IMR-90 (cell line): ENCODE data around the gene UNK. TPM values are rescaled to one million over a fixed set of nuclear protein-coding genes. Genes with fewer than 3 reads are reported as not detected.

Experiments used
- ATAC-seq: fragments of 200-7000 bp; cut with Tn5 transposase; 2 replicates; pipeline ENCODE4 v1.9.1; 2020; ENCODE audit warnings: low read depth, mild to moderate bottlenecking, moderate library complexity
- BruUV-seq: library from RNA; stranded (reverse); fragments of 400-500 nt; replicated peaks from 2 replicates; lab custom pipeline; 2021; lab: Mats Ljungman, UMichigan
- CTCF ChIA-PET: fragments of 300-600 bp; formaldehyde crosslinking; extraction: SDS; loops from one replicate; lab custom pipeline; 2021; ENCODE audit warnings: antibody characterized with exemption; lab: Yijun Ruan, JAX
- POLR2A ChIA-PET: fragments of 300-600 bp; sonication (Branson Sonifier 250); formaldehyde crosslinking; loops from one replicate; lab custom pipeline; 2022; ENCODE audit warnings: antibody characterized with exemption; ENCODE audit not compliant: unreplicated experiment; lab: Charles Lee
- DNase-seq: peaks from one replicate; pipeline ENCODE4 v3.0.0; 2013
- H2AFZ ChIP-seq: replicated peaks from 2 replicates; pipeline ENCODE3; 2013; ENCODE audit warnings: low read length, mild to moderate bottlenecking; ENCODE audit not compliant: poor library complexity
- H2AK5ac ChIP-seq: 2 replicates; pipeline ENCODE4 v1.6.1; 2013; ENCODE audit warnings: low read depth, low read length, inconsistent platforms
- H2AK9ac ChIP-seq: replicated peaks from 2 replicates; pipeline ENCODE3; 2013; ENCODE audit warnings: mild to moderate bottlenecking, low read depth, low read length, moderate library complexity; ENCODE audit not compliant: poor library complexity
- H2BK120ac ChIP-seq: 2 replicates; pipeline ENCODE4 v1.6.1; 2013; ENCODE audit warnings: low read depth, low read length, inconsistent platforms
- H2BK15ac ChIP-seq: 3 replicates; pipeline ENCODE4 v1.6.1; 2013; ENCODE audit warnings: low read depth, low read length, inconsistent platforms
- H2BK20ac ChIP-seq: 2 replicates; pipeline ENCODE4 v1.6.1; 2013; ENCODE audit warnings: low read depth, mild to moderate bottlenecking, inconsistent platforms, low read length, moderate library complexity
- H2BK5ac ChIP-seq: 2 replicates; pipeline ENCODE4 v1.6.1; 2013; ENCODE audit warnings: mild to moderate bottlenecking, low read depth, low read length, inconsistent platforms; ENCODE audit not compliant: poor library complexity, severe bottlenecking
- H3K14ac ChIP-seq: replicated peaks from 2 replicates; pipeline ENCODE4 v1.6.1; 2013; ENCODE audit warnings: low read depth, low read length, inconsistent platforms
- H3K18ac ChIP-seq: 2 replicates; pipeline ENCODE4 v1.6.1; 2013; ENCODE audit warnings: low read depth, low read length, control low read depth
- H3K23ac ChIP-seq: 2 replicates; pipeline ENCODE4 v1.6.1; 2013; ENCODE audit warnings: low read depth, low read length, inconsistent platforms
- H3K27ac ChIP-seq: 2 replicates; pipeline ENCODE4 v1.5.1; 2013; ENCODE audit warnings: mild to moderate bottlenecking, control low read depth, low read length; ENCODE audit not compliant: insufficient read depth
- H3K27me3 ChIP-seq: 2 replicates; pipeline ENCODE4 v1.6.1; 2013; ENCODE audit warnings: low read length; ENCODE audit not compliant: control insufficient read depth, insufficient read depth
- H3K36me3 ChIP-seq: 2 replicates; pipeline ENCODE4 v1.6.1; 2013; ENCODE audit warnings: low read length, mixed read lengths; ENCODE audit not compliant: control insufficient read depth, insufficient read depth
- H3K4ac ChIP-seq: 2 replicates; pipeline ENCODE4 v1.6.1; 2013; ENCODE audit warnings: low read depth, low read length, inconsistent platforms
- H3K4me1 ChIP-seq: 2 replicates; pipeline ENCODE4 v1.6.1; 2013; ENCODE audit warnings: low read length, mixed read lengths; ENCODE audit not compliant: control insufficient read depth, insufficient read depth
- H3K4me2 ChIP-seq: 2 replicates; pipeline ENCODE4 v1.6.1; 2013; ENCODE audit warnings: low read depth, mild to moderate bottlenecking, control low read depth, low read length, moderate library complexity
- H3K4me3 ChIP-seq: 2 replicates; pipeline ENCODE4 v1.5.1; 2013; ENCODE audit warnings: low read depth, mild to moderate bottlenecking, control low read depth, low read length, moderate library complexity; ENCODE audit not compliant: insufficient read depth
- H3K56ac ChIP-seq: 2 replicates; pipeline ENCODE4 v1.6.1; 2013; ENCODE audit warnings: low read length, inconsistent platforms; ENCODE audit not compliant: insufficient read depth; ENCODE audit errors: extremely low read depth
- H3K79me1 ChIP-seq, 2 experiments: 2 replicates each; pipeline ENCODE4 v1.6.1; 2013; ENCODE audit warnings: low read length in 2 of 2, inconsistent platforms in 1 of 2, low read depth in 1 of 2
- H3K9ac ChIP-seq: 2 replicates; pipeline ENCODE4 v1.6.1; 2013; ENCODE audit warnings: low read depth, low read length, control low read depth
- H3K9me1 ChIP-seq: 2 replicates; pipeline ENCODE4 v1.6.1; 2013; ENCODE audit warnings: low read length, inconsistent platforms; ENCODE audit not compliant: insufficient read depth
- H3K9me3 ChIP-seq: 2 replicates; pipeline ENCODE4 v1.6.1; 2013; ENCODE audit warnings: low read length; ENCODE audit not compliant: control insufficient read depth, insufficient read depth
- H4K20me1 ChIP-seq: 2 replicates; pipeline ENCODE4 v1.6.1; 2013; ENCODE audit warnings: low read length, inconsistent platforms; ENCODE audit not compliant: insufficient read depth
- H4K5ac ChIP-seq: 2 replicates; pipeline ENCODE4 v1.6.1; 2013; ENCODE audit warnings: mild to moderate bottlenecking, low read depth, low read length, control low read depth
- H4K8ac ChIP-seq, 2 experiments: 2 replicates each; pipeline ENCODE4 v1.6.1; 2013; ENCODE audit warnings: low read depth in 2 of 2, low read length in 2 of 2, control low read depth in 1 of 2, inconsistent platforms in 1 of 2
- H4K91ac ChIP-seq: 2 replicates; pipeline ENCODE4 v1.6.1; 2013; ENCODE audit warnings: low read depth, low read length, inconsistent platforms; ENCODE audit not compliant: insufficient read depth
- BHLHE40 ChIP-seq: fragments of 150-350 bp; IDR thresholded peaks from 2 replicates; pipeline ENCODE4 v1.6.1; 2016; ENCODE audit warnings: mild to moderate bottlenecking, low read depth, low read length
- CEBPB ChIP-seq: IDR thresholded peaks from 2 replicates; pipeline ENCODE4 v1.6.1; 2012; ENCODE audit warnings: low read depth, low read length, improper control_type of control experiment
- CHD1 ChIP-seq: IDR thresholded peaks from 2 replicates; pipeline ENCODE4 v1.6.1; 2012; ENCODE audit warnings: low read depth, low read length, improper control_type of control experiment
- CTCF ChIP-seq: conservative IDR thresholded peaks from 2 replicates; pipeline ENCODE4 v1.5.1; 2012; ENCODE audit warnings: mild to moderate bottlenecking, low read depth, low read length, improper control_type of control experiment
- ELK1 ChIP-seq: fragments of 150-350 bp; IDR thresholded peaks from 2 replicates; pipeline ENCODE4 v1.6.1; 2016; ENCODE audit warnings: low read depth, mild to moderate bottlenecking, low read length, moderate library complexity, borderline replicate concordance
- FOS ChIP-seq: fragments of 150-350 bp; IDR thresholded peaks from 2 replicates; pipeline ENCODE4 v1.6.1; 2016; ENCODE audit warnings: low read depth, low read length
- MAFK ChIP-seq: IDR thresholded peaks from 2 replicates; pipeline ENCODE4 v1.6.1; 2012; ENCODE audit warnings: low read depth, low read length, improper control_type of control experiment
- MAZ ChIP-seq: IDR thresholded peaks from 2 replicates; pipeline ENCODE4 v1.6.1; 2012; ENCODE audit warnings: low read depth, mild to moderate bottlenecking, low read length, improper control_type of control experiment, moderate library complexity, borderline replicate concordance
- MXI1 ChIP-seq: IDR thresholded peaks from 2 replicates; pipeline ENCODE4 v1.6.1; 2012; ENCODE audit warnings: low read depth, mild to moderate bottlenecking, low read length, moderate library complexity, borderline replicate concordance
- NFE2L2 ChIP-seq: fragments of 150-350 bp; IDR thresholded peaks from 2 replicates; pipeline ENCODE4 v1.6.1; 2016; ENCODE audit warnings: low read depth, mild to moderate bottlenecking, low read length
- POLR2A ChIP-seq: IDR thresholded peaks from 2 replicates; pipeline ENCODE4 v1.6.1; 2012; ENCODE audit warnings: mild to moderate bottlenecking, low read depth, low read length
- RAD21 ChIP-seq: IDR thresholded peaks from 2 replicates; pipeline ENCODE4 v1.6.1; 2012; ENCODE audit warnings: low read length, improper control_type of control experiment
- RCOR1 ChIP-seq: IDR thresholded peaks from 2 replicates; pipeline ENCODE4 v1.6.1; 2012; ENCODE audit warnings: mild to moderate bottlenecking, low read length, improper control_type of control experiment; ENCODE audit not compliant: insufficient replicate concordance
- RFX5 ChIP-seq: IDR thresholded peaks from 2 replicates; pipeline ENCODE4 v1.8.0; 2012; ENCODE audit warnings: low read depth, mild to moderate bottlenecking, low read length, moderate library complexity
- SMC3 ChIP-seq: fragments of 150-350 bp; IDR thresholded peaks from 2 replicates; pipeline ENCODE4 v1.6.1; 2016; ENCODE audit warnings: low read depth, mild to moderate bottlenecking, antibody characterized with exemption, low read length, moderate library complexity
- USF2 ChIP-seq: fragments of 150-350 bp; IDR thresholded peaks from 2 replicates; pipeline ENCODE4 v1.6.1; 2017; ENCODE audit warnings: mild to moderate bottlenecking, antibody characterized with exemption, low read length, low read depth
- WGBS, 2 experiments: methylation state at CpG; one replicate each; pipeline versions ENCODE4 v1.1.5 to v1.1.7; 2013; ENCODE audit warnings: missing lambda C conversion rate in 2 of 2; ENCODE audit not compliant: insufficient read length in 1 of 2; ENCODE audit errors: extremely low coverage in 2 of 2; 5-methylcytosine and 5-hydroxymethylcytosine counted together
- dilution Hi-C: fragments of 300-500 bp; cut with HindIII; formaldehyde crosslinking; loops from one replicate; pipeline ENCODE4 v1.14.3; 2018; ENCODE audit warnings: low sequenced_read_pairs; ENCODE audit not compliant: unreplicated experiment
- in situ Hi-C: fragments of 300-500 bp; cut with MboI; formaldehyde crosslinking; loops from 3 replicates; pipeline ENCODE4 v1.14.3; 2019; ENCODE audit warnings: low sequenced_read_pairs, inconsistent platforms, mixed read lengths
- intact Hi-C: fragments of 100-400 bp; cut with micrococcal nuclease; formaldehyde crosslinking; loops from 2 replicates; pipeline ENCODE4 v1.10.0; 2022
- polyA plus RNA-seq, 3 experiments: library from polyadenylated mRNA; depleted of rRNA; stranded (reverse); fragments of >200 nt; gene quantifications; 2 replicates each; pipeline ENCODE4 v1.2.3, GENCODE V29; 2012; ENCODE audit warnings: low replicate concordance in 1 of 3
- total RNA-seq: library from RNA; depleted of rRNA; stranded (reverse); fragments of >200 nt; gene quantifications from 2 replicates; pipeline ENCODE4 v1.2.3, GENCODE V29; 2012

Gene UNK
- total and polyA plus RNA-seq, 2 of the 4 experiments (the other 2 are of a cell fraction), result 15.4 to 17.3 TPM

GRCh38 chr17:75822800-75823166 is 38.2 kb downstream of the UNK start:
- H2AK9ac ChIP-seq, result no peak overlapping the region
- H2BK15ac ChIP-seq, result no peak overlapping the region
- TF ChIP-seq MAFK (no peak), RFX5 (no peak), MXI1 (no peak), NFE2L2 (no peak), POLR2A (no peak), USF2 (no peak), BHLHE40 (no peak), RCOR1 (no peak), CHD1 (no peak), MAZ (no peak), CEBPB (no peak), RAD21 (no peak), FOS (no peak), SMC3 (no peak), CTCF (no peak), ELK1 (no peak)
- H3K27me3 ChIP-seq, result no peaks in the 10 kb centered on the region
- H2BK120ac ChIP-seq, result no peak overlapping the region
- no peak overlapping the region for H4K91ac ChIP-seq
- H3K4me2 ChIP-seq, result no peak overlapping the region
- H2AK5ac ChIP-seq, result no peak overlapping the region
- no peaks in the 10 kb centered on the region; the same call in 1 of the 2 replicates for H3K4me1 ChIP-seq
- intact Hi-C loops (no loop called here), in situ Hi-C loops (no loop called here), dilution Hi-C loops (no loop called here)
- no peak overlapping the region for H3K4ac ChIP-seq
- BruUV-seq, result no TSS peak
- H2BK5ac ChIP-seq, result no peak overlapping the region
- ChIA-PET CTCF (no interaction called here), POLR2A (no interaction called here)
- H3K9me3 ChIP-seq, result no peaks in the 10 kb centered on the region
- H4K20me1 ChIP-seq, result no peaks in the 10 kb centered on the region
- H3K79me1 ChIP-seq, result no peaks in the 10 kb centered on the region; a peak in 1 of 4 replicates
- no peak overlapping the region for H2AFZ ChIP-seq
- H3K18ac ChIP-seq, result no peak overlapping the region
- no peaks in the 10 kb centered on the region for H3K9me1 ChIP-seq
- no peak overlapping the region for H3K27ac ChIP-seq
- H3K23ac ChIP-seq, result no peak overlapping the region
- H3K56ac ChIP-seq, result no peak overlapping the region
- WGBS, 2 experiments, result 92% methylated on average over 2 of the region's 3 CpGs; no CpG with 5 or more reads in 1 of the 2 experiments
- H3K14ac ChIP-seq, result no peak overlapping the region
- no peak for DNase-seq
- no peak overlapping the region for H4K5ac ChIP-seq
- H2BK20ac ChIP-seq, result no peak overlapping the region
- H3K36me3 ChIP-seq, result peaks cover 61% of the 10 kb centered on the region
- H3K9ac ChIP-seq, result no peak overlapping the region
- H3K4me3 ChIP-seq, result no peak overlapping the region
- no peak overlapping the region for H4K8ac ChIP-seq
- no peak for ATAC-seq
